NK-92 treated with Interleukin-12 subunit alpha and Interleukin-12 subunit beta, amount 100 ng/mL, for 24 hours (cell line): ENCODE data around the gene TCF12.

ENCODE experiments used
- DNase-seq: peaks from one replicate; lab custom pipeline; 2025; lab: John Stamatoyannopoulos, UW

The TCF12 gene

DNA sequence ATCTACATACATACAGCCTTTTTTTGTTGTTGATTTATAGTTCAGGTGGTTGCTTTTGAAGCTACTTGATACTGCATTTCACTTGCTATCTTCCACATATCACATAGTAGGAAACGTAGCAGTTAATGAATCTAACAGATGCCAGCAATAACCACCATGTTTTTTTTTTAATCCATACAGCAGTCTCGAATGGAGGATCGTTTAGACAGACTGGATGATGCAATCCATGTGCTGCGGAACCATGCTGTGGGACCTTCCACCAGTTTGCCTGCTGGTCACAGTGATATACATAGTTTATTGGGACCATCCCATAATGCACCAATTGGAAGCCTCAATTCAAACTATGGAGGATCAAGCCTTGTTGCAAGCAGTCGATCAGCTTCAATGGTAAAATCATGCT lies 334.6 kb downstream of the TCF12 start:
- DNase-seq = no peak

DNA sequence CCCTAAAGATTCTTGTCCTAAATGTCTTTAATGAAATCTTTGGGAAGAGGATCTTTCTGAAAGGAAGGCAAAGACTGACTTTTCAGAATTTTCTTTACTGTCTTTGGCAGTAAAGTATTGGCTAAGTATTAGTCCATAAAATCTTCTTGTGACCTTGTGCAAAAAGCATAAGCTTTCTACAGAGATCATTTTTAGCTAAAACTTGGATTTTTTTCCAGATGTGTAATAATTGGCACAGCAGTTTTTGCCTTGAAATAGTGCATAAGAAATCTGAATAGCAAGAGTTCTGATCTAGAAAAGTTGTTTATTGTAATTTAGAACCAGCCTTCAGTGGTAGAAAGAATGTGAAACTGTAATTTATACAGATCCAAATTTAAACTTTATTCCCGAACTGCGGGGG lies 335.1 kb downstream of the TCF12 start:
- no peak for DNase-seq

DNA sequence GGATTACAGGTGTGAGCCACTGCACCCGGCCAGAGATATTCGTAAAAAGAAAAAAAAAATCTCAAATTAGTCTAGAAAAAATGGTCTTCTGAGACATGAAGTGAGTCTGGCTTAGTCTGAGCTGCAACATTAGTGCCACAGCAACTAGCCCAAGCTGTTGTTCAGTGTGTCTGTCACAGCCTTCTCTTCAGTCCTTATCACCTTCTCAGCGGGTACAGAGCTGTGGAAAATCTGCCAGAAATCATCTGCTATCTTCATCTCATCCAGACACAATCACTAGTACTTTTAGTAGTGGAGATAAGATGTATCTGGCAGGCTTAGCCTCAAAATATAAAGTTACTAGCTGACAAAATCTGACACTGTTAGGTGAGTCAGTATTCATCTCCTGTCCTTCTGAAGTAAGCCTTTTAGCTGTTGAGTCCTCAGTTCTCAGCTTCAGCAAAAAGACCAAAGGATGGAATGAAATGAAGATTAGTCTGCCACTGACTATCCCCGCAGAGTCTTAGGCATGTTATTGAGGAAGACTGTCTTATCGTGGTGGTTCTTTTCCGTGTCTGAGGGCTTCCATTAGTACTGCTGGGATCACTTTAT lies 337.4 kb downstream of the TCF12 start:
- DNase-seq = no peak

DNA sequence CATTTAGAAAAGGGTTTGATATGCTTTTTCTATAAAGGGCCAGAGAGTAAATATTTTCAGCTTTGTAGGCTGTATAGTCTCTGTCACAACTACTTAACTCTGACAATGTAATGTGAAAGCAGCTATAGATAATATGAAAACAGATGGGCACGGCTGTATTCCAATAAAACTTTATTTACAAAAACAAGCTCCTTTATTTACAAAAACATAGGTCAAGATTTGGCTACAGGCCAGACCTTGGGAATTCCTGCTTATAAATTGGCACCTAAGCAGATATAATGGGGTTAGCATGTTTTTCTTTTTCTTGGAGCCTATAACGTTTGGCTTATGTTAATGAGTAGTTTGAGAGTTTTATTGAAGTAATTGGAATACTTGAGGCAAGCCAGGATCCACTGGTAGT lies 338.5 kb downstream of the TCF12 start:
- DNase-seq = no peak

DNA sequence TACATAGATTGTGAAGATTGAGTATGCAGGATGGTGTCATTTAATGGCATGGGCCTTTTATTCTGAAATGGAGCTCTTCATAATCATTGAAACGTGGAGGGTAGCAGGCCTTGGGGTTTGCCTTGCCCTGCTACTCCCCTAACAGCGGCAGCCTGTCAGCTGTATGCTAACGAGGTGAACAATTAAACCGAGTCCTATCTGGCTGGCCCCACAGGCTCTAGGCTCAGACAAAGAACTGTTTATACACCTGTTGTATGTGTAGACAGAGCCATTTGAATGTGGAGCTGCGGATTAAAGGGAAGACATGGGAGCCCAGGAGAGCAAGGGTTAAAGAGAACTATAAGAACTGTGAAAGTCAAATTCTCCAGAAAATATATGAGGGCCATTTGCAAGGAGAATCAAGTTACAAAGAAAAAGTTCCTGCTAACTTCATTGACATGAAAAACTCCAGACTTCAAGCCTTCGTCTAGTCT lies 341.2 kb downstream of the TCF12 start:
- DNase-seq = no peak

DNA sequence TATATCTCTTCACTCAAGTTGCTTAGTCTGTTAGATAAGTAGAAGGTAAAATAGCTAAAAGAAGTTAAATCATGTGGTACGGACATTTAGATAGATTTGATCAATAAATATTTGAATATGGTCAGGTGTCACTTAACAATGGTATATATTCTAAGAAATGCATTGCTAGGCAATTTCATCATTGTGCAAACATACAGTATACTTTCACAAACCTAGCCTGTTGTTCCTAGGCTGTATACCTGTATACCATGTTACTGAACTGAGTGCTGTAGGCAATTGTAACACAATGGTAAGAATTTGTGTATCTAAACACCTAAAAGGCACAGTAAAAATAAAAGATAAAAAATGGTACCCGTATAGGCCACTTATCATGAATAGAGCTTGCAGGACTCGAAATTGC lies 345.1 kb downstream of the TCF12 start:
- DNase-seq = no peak

DNA sequence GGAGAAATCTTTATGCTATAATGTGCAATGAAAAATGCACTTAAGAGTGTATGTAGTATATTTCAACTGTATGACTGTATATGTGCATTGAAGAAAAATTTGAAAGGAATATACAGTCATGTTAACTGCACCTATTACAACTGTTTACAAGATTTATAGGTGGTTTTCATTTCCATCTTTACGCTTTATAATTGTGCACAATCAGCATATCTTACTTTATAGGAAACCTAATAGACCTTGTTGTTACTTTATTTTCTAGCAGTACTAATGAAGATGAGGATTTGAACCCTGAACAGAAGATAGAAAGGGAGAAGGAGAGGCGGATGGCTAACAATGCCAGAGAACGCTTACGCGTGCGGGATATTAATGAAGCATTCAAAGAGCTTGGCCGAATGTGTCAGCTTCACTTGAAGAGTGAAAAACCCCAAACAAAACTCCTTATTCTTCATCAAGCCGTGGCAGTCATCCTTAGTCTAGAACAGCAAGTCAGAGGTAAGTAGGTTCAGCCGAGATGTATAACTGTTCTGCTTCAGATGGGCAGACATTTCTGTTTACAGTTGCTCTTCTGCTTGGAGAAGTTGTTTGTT lies 354.4 kb downstream of the TCF12 start:
- DNase-seq = no peak

DNA sequence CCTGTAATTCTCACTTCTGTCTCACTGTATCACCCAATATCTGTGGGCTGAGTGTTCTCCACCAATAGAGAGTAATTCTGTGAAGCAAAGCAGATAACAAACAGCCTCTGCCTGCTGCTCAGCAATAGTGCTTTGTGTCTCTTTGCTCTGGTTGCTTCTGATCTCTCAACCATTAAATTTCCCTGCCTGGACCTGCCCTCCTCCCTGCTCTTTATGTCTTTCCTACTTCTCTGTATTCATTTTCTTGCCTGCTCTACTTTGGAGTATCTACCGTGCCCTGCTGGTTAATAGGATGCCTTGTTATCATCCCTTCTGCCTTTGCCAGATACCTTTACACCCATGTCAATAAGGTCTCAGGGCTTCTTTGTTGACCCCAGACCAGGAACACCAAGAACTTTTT lies 355.0 kb downstream of the TCF12 start:
- DNase-seq = no peak

DNA sequence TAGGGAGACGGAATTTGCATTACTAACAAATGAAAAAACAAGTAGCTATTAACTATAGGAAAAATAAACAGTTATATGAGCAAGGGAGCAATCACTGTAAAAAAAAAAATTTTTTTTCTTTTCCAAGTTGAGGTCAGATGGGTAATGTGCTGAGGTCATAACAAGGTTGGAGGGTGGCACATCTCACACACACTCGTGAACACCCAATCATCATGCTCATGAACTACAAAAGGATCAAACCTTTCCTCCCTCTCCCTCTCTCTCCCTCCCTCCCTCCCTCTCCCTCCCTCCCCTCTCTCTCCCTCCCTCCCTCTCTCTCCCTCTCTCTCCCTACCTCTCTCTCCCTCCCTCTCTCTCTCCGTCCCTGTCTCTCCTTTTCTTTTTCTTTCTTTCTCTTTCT lies 360.0 kb downstream of the TCF12 start:
- DNase-seq = no peak

DNA sequence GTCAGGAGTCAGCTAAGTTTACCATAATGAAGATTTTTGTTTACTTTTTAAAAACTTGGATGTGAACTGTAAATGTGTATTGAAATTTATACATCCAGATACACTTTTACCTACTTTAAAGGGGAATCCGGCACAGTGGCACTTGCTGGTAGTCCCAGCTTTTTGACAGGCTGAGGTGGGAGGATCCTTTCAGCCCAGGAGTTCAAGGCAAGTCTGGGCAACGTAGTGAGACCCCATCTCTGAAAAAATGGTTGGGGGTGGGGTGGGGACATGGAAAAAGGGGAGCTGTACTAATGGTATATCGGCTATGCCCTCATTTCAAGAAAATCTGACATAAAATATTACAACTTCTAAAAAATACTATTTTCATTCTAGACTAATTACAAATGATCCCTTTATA lies 362.0 kb downstream of the TCF12 start:
- no peak for DNase-seq

DNA sequence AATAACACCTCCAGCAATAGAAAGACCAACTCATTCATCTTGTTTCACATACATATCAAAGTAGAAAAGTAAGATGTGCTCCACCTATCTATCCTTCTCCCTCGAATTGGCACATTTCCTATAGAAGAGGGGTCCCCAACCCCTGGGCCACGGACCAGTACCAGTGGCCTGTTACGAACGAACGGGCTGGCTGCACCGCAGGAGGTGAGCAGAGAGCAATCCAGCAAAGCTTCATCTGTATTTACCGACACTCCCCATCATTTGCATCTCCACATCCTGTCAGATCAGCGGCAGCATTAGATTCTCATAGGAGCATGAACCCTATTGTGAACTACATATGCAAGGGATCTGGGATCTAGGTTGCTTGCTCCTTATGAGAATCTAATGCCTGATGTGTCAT lies 362.9 kb downstream of the TCF12 start:
- no peak for DNase-seq

DNA sequence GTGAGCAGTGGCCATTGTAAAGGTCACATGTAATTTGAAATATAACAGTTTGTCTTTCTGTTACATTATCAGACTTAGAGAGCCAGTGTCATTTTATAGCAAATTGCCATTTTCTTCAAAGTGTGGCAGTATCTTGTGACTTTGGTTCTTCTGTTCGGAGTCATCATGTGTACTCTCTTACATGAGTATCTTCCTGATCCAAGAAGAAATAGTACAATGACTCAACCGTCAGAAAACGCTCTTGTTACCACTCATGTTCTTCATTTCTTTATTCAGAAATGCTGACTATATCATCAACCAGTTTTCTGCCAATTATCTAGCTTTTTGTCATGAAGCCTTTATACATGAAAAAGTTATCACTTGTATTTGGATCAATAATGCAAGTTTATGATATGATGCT lies 364.2 kb downstream of the TCF12 start:
- DNase-seq = no peak

DNA sequence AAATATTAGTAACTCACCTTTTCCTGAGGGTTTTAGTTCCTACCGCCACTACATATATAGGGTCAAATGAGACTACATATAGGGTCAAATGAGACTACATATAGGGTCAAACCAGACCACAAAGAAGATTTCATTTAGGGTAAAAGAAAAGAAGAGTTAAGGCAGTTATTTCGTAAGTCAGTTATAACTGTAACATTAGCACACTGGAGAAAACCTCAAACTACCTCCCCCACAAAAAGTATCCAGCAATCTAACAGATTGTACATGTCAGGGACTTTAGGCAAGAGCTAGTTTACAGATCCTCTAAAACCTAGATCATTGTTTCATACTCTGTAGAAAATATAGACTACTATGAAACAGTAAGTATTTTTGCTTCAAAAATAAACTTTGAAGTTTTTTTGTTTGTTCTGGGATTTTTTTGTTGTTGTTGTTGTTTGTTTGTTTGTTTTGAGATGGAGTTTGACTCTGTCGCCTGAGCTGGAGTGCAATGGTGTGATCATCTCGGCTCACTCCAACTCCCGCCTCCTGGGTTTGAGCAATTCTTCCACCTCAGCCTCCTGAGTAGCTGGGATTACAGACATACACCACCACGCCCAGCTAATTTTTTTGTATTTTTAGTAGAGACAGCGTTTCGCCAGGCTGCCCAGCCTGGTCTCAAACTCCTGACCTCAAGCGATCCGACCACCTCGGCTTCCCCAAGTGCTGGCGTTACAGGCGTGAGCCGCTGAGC lies 365.5 kb downstream of the TCF12 start:
- DNase-seq = no peak

DNA sequence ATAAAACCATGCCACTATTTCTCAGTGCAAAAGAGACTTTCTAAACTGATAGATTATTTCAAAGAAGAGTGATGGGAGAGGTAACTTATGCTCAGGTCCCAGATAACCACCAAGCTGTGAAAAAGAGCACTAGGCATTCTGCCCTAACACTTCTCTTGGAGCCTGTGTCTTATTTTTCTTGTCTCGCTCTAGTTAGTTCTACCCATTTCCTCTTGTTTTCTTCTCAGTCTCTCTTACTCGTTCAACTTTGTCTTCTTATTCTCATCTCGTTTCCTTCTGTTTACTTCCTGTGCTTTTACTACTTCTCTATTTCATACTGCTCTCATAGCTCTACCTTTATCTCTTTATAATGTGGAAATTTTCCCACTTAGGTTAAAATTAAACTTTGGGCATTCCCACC lies 366.1 kb downstream of the TCF12 start:
- no peak for DNase-seq

DNA sequence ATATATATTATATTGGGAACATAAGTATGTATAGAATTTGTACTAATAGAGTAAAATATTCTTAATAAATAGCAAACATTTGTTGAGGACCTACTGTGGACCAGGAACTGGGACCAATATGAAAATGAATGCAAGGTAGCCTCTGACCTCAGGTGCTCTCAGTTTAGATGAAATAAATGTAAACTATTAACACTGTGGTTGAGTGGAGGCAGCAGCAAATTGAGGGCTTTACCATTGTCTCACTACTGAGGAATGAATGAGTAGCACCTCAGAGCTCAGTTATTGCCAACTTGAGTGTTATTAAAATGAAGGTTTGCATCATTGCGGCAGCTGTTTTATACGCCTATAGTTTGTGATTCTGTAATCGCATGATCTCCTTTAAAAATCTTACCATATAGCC lies 366.9 kb downstream of the TCF12 start:
- no peak for DNase-seq

DNA sequence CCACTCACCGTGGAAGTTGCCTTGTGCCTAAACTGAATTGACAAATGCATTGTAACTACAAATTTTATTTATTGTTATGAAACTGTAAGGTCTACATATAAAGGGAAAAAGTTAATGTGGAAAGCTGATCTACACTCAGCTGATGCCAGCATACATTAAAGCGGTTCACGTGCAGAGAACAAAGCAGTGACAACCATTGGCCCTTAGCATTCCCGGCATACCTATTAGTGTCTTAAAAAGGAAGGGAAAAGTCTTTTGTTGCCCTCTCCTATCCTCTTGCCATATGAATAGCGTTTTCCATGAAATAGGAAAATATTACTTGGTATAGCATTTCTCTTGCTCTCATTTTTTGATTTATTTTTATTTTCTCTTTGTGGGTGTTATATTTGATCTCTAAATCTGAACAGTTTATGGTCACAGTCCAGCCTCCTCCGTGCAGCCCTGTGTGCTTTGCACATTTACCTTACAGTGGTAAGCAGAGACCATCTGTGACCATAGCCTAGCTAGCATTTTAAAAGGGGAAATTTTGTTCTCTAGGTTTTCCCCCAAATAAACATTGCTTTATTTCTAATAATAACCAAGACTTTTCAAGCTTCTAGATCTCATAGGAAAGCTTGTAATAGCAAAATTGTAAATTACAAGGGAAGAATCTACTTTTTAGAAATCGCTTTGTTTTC lies 368.1 kb downstream of the TCF12 start:
- DNase-seq = no peak

DNA sequence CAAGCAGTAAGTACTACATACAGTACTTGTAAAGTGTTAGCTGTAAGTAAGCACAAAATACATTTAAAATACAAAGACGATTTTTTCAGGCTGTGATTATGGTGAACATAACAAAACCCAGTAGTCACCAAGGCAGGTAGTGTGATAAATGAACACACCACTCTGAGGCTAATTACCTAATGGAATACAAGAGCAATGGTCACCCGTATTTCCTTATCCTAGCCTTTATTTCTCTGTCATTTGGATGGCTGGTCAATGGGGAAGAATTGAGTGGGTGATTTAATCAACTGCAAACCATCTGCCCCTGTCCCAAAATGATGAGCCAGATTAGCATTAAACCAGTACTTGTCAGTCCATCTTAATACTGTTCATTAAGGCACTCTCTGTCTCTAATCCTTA lies 368.7 kb downstream of the TCF12 start:
- DNase-seq = no peak

DNA sequence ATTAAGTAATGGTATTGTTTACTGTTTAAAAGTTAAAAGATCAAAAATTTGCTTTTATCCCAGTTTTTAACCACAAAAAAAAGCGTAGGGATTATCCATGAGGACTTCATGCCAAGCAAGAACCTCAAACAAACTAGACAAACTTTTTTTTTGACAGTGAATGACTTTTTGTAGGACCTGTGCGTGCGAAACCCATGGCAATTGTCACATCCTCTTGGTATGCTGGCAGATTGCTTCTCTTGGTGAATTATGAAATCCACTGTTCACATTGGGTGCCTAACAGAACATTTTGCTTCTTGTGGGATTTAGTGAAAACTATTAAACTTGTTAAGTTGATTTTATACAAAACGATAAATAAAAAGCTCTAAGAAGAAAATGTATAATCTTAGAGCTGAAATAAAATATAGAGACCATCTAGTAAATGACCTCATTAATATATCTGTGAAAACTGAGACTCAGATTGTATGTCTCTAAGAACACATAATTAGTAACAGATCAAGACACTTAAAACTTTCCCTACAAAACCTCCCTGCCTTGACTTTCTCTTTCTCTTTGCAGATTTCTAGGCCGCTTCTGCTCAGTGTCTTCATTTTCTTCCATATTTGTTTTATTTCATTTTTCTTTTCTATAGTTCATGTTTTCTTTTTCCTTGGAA lies 370.6 kb downstream of the TCF12 start:
- no peak for DNase-seq

DNA sequence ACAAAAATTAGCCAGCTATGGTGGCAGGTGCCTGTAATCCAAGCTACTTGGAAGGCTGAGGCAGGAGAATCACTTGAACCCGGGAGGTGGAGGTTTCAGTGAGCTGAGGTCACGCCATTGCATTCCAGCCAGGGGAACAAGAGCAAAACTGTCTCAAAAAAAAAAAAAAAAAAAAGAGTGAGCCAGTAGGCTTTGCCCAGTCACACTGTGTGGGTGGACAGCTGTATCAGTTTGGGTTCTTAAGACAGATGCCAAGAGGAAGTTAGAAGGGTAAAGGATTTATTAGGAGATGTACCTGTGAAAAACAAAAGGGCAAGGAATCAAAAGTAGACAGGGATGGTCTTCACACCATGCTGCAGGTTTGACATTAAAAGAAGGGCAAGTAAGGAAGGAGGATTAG lies 371.7 kb downstream of the TCF12 start:
- no peak for DNase-seq

DNA sequence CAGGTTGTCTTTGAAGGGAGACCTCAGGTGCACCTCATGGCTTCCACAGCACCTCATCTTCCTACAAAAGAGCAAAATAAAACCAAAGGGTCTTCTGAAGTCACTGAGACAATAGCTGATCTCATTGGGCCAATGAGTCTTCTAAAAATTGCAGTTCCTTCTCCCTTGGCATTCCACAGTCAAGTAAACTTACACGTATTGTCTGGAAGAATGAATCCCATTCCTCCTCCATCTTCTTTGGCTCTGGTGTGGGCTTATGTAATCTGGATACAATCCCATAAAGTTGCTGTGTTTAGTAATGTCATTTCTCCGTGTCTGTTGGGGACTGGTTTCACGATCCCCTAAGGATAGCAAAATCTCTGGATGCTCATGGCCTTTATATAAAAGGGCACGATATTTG lies 372.4 kb downstream of the TCF12 start:
- no peak for DNase-seq

DNA sequence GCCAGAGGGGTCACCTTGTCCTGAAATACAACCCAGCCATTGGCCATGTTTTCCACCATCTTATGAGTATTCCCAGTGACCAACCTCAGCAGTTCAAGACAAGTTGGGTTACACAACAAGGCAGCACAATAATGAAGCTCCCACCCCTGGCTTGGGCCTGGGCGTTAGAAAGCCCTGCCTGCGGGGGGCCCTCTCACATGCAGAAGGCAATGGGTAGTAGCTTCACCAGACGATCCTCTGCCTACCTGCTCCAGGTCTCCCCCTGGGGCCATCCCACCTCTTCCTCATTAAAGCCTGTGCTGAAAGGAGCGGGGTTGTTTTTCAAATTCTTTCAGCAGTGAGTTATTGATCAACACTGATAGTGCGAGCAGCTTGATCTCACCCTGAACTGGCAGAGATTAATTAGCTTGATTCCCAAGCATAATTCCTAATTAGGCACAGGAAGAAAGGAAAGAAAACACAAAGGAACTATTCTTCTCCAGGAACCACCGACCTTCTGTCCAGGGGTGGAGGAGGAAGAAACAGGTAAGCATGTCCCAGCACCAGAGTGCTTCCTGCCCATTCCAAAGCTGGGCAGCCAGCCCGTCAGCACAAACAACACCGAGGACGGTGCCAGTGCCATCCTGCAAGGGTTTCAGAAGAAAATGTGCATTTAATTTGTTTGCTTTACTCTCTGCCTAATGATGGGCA lies 378.2 kb downstream of the TCF12 start:
- DNase-seq = no peak

DNA sequence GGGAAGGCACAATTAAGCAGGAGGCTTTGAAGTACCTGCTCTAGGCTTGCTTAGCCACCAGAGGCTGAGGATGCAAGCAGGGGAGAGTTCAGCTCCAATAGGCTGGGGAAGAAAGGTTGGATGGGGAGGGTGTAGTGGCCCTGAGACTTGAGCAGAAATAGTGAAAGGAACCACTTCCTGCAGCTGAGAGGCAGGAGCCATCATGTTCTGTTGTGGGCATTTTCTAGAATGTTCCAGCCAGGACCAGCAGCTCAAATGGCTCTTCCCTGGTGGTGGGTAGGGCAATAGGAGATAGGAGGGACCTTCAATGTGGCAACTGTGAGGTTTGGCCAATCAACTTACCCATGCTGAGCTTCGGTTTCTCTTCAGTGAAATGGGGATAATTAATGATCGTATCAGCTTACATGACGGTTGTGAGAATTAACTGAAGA lies 378.7 kb downstream of the TCF12 start:
- no peak for DNase-seq
